22Rv1 (cell line): ENCODE measurements around the gene NDFIP1.
A peak's percentile ranks its signal among the peaks of the same experiment; 100 is the strongest.

Source experiments
- H3K27ac ChIP-seq: fragments of 450-650 bp; 2 replicates; pipeline ENCODE4 v1.5.1; 2017
- CTCF ChIP-seq: fragments of 450-650 bp; IDR thresholded peaks from 2 replicates; pipeline ENCODE4 v1.5.1; 2017; ENCODE audit warnings: mild to moderate bottlenecking
- ZFX ChIP-seq: fragments of 450-650 bp; IDR thresholded peaks from 2 replicates; pipeline ENCODE4 v1.6.1; 2017; ENCODE audit warnings: antibody characterized with exemption, borderline replicate concordance

NDFIP1 gene

GRCh38 chr5:142102980-142103740 is 5.4 kb upstream of the NDFIP1 start:
- TF ChIP-seq ZFX (no peak), CTCF (no peak)

DNA sequence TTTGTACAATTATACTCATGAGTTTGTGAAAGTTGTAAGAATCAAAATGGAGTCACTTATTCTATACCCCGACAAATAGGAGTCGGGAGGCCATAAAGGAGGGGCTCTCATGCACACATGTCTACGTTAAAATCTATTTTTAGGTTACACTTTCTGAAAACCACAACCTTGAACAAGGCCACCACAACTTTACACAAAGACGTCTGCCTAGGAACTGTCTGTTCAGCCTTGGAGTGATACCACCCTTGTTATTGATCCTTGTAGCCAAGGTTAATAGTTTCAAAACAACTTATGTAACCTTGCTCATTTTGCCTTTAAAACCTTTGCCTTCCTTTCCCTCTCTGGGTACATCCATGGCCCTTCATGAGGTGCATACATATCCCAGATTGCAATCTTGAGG is 4.1 kb upstream of the NDFIP1 start:
- H3K27ac ChIP-seq: no peak overlapping the region
- TF ChIP-seq CTCF: no peak
- no peak for TF ChIP-seq ZFX

More at GRCh38 chr5:142102980-142103740, 5.4 kb upstream of the NDFIP1 start:
- H3K27ac ChIP-seq: no peak overlapping the region

DNA sequence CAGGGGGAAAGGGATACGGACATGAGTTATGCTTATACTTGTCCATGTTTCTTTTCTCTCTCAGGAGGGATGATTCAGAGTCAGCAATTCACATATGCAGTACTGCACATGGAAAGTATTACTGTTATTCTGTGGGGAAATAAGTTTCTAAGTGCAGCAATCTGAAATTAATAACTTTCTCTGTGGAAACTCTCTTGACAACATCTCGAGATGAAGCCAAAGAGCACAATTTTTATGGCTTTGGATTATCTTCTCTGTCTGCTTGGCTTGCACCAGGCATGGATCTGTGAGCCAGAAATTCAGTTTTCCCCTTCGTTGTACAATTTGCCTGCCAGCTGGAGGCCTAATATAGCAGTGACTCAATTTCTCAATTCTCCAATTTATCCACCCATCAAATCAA is 2.5 kb upstream of the NDFIP1 start:
- H3K27ac ChIP-seq: no peak overlapping the region
- no peak for TF ChIP-seq CTCF

GRCh38 chr5:142107036-142107735 is 1.4 kb upstream of the NDFIP1 start:
- no peak overlapping the region for H3K27ac ChIP-seq
- TF ChIP-seq ZFX: no peak
- no peak for TF ChIP-seq CTCF

DNA sequence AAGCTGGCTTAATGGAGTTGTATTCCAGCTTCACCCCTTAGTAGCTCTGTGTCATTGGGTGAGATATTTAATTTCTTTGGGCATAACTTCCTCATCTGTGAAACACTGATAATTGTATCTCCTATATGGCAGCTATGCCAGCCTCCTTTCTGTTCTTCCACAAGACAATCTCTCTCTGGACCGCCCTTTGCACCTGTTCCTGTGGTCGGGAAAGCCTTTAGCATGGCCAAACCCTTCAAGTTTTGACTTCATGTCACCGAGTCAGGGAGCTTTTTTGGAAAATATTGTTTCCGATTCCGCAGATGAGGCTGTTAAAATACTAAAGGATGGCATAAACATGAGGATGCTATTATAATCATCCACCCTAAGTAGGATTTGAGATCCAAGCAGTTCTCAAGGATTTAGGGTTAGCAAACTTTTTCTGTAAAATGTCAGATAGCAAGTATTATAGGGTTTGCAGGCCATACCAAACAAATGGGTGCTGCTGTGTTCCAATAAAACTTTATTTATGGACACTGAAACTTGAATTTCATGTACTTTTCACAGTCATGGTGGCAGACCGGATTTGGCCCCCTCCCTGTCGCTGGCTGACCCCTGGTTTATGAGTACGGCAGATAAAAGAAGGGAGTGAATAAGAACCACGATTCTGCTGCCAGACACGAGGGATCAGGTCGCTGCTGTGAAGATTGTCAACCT is 695 bp upstream of the NDFIP1 start:
- peak overlapping the region; percentile 85 for H3K27ac ChIP-seq
- TF ChIP-seq ZFX (no peak), CTCF (no peak)

DNA sequence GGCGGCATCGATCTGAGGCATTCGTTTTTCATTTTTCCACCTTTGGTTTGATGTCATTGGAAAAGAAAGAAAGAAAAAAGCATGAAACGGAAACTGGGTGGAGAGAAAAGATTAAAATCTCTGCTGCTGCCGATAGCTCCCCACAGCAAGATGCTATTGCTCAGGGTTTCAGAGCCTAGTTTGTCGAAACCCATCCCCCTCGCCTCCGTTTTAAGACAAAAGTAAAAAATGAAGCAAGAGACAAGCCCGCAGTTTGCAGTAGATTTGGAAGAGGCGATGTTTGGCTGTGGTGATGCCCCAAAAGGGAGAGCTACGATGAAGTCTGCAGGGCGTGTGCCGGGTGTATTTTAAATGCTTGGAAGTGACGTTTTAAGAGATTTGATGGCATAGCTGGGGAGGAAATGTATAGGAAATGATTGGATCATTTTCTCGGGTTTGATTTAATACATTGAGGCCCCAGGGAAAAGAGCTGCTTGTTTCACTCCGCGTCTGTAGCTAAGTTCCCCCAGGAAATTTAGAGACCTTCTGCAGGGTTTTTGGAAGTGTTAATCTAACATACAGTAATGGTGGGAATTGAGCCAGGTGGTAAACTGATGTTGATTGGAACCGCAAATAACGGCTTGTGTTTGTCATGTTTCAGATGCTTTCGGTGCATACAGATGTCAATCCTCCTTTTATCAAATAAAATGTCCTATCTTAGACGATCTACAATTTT is 909 bp downstream of the NDFIP1 start:
- H3K27ac ChIP-seq: peak overlapping the region; percentile 85
- TF ChIP-seq CTCF (no peak), ZFX (no peak)
